Sigmoid colon (tissue), 7 donors: Measurements from ENCODE around the gene CRYGN. TPM values are rescaled to one million over a fixed set of nuclear protein-coding genes. Genes with fewer than 3 reads are reported as not detected.
A peak's percentile ranks its signal among the peaks of the same experiment; 100 is the strongest.

ENCODE experiments used
- DNase-seq: peaks from one replicate; pipeline ENCODE4 v3.0.0-alpha.2; 2019
- H3K27ac ChIP-seq, 4 donors: fragments of 200-600 bp; sonication (generic); one replicate each; pipeline ENCODE4 v1.5.1; 2016 to 2019; ENCODE audit warnings: mild to moderate bottlenecking in 1 of 4
- H3K27me3 ChIP-seq, 3 donors: fragments of 200-600 bp; sonication (generic); one replicate each; pipeline ENCODE4 v1.5.1; 2019; ENCODE audit warnings: mild to moderate bottlenecking in 1 of 3
- H3K36me3 ChIP-seq, 4 donors: fragments of 200-600 bp; sonication (generic); one replicate each; pipeline ENCODE4 v1.5.1; 2016 to 2019
- H3K4me1 ChIP-seq, 4 donors: fragments of 200-600 bp; sonication (generic); one replicate each; pipeline ENCODE4 v1.5.1; 2017 to 2019
- H3K4me3 ChIP-seq, 4 donors: fragments of 200-600 bp; sonication (generic); one replicate each; pipeline ENCODE4 v1.5.1; 2017 to 2019; ENCODE audit warnings: mild to moderate bottlenecking in 2 of 4, moderate library complexity in 1 of 4
- H3K9me3 ChIP-seq, 4 donors: fragments of 200-600 bp in 3 of 4; sonication (generic) in 3 of 4; one replicate each; pipeline versions ENCODE4 v1.5.1 to v1.6.1; 2013 to 2019
- EP300 ChIP-seq, 4 donors: sonication (generic); formaldehyde crosslinking; IDR thresholded peaks; one replicate each; pipeline ENCODE4 v1.6.1; 2017; ENCODE audit warnings: antibody characterized with exemption in 4 of 4
- POLR2A ChIP-seq, 2 donors: fragments of 450-650 bp; IDR thresholded peaks; one replicate each; pipeline ENCODE4 v1.6.1; 2016; ENCODE audit warnings: antibody characterized with exemption in 2 of 2, mild to moderate bottlenecking in 2 of 2, moderate library complexity in 2 of 2
- POLR2AphosphoS5 ChIP-seq, 4 donors: sonication (generic); formaldehyde crosslinking; IDR thresholded peaks; one replicate each; pipeline ENCODE4 v1.6.1; 2017; ENCODE audit warnings: antibody characterized with exemption in 4 of 4
- WGBS, 2 donors: extraction: QIAGEN DNeasy Blood & Tissue Kit; methylation state at CpG; one replicate each; pipeline ENCODE4 v1.1.7; 2013; 5-methylcytosine and 5-hydroxymethylcytosine counted together
- intact Hi-C: fragments of 100-400 bp; cut with DNase I; formaldehyde crosslinking; loops from one replicate; pipeline ENCODE4 v1.15.1; 2023
- polyA plus RNA-seq, 3 donors: library from polyadenylated mRNA; stranded (reverse); fragments of 200-250 nt; gene quantifications; one replicate each; pipeline ENCODE4 v1.2.3, GENCODE V29; 2013
- total RNA-seq, 4 donors: library from RNA; depleted of rRNA; stranded (reverse); fragments of >200 nt; gene quantifications; one replicate each; pipeline ENCODE4 v1.1.0, GENCODE V29; 2016
- TF ChIP-seq, protein P1 (sequence below), 4 experiments: fragments of 450-650 bp in 3 of 4; fragments of 200-600 bp in 1 of 4; IDR thresholded peaks; one replicate each; pipeline ENCODE4 v1.5.1; 2016 to 2019; ENCODE audit warnings: antibody characterized with exemption in 4 of 4, mild to moderate bottlenecking in 3 of 4, moderate library complexity in 2 of 4
- donor health status: healthy with polysubstance abuse.
- donor health status: Bipolar disorder and iron deficiency.
- donor health status: healthy.

The CRYGN gene
- total and polyA plus RNA-seq, 7 donors, result 0.17 to 1.8 (median 0.99) TPM; not detected in 3

DNA sequence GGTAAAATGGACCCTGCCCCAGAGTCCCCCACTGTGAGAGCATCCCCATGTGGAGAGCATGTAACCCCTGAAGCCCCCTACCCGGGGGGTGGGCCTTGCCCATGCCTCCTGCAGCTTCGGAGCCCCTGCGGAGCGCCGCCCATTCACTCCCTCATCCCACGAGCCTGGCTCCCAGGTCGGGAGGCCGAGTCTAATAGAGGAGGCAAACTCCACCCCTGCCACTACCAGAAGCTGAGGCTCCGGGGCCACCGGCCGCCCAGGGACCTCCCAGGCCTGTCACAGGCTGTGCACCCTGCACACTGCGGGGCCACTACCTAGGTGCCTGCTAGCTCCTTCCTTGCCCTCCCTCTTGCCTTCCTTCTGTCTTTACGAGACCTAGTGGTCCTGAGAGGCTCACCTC, 47.5 kb downstream of the CRYGN start:
- Histone ChIP-seq H3K4me1 (no peaks in the 10 kb centered on the region), H3K27me3 (peaks cover 0 to 6% (median 0%) of the 10 kb centered on the region in 3 donors), H3K27ac (no peak overlapping the region), H3K36me3 (no peaks in the 10 kb centered on the region), H3K4me3 (no peak overlapping the region), H3K9me3 (no peaks in the 10 kb centered on the region)
- intact Hi-C loops, result no loop called here
- peak; percentile 46 for DNase-seq
- WGBS, 2 donors, result 73 to 86% methylated on average over 13 of the region's 13 CpGs
- TF ChIP-seq POLR2A (IDR thresholded peaks at IDR 0.05) (no peak), POLR2AphosphoS5 (IDR thresholded peaks at IDR 0.05) (no peak), EP300 (IDR thresholded peaks at IDR 0.05) (no peak)

DNA sequence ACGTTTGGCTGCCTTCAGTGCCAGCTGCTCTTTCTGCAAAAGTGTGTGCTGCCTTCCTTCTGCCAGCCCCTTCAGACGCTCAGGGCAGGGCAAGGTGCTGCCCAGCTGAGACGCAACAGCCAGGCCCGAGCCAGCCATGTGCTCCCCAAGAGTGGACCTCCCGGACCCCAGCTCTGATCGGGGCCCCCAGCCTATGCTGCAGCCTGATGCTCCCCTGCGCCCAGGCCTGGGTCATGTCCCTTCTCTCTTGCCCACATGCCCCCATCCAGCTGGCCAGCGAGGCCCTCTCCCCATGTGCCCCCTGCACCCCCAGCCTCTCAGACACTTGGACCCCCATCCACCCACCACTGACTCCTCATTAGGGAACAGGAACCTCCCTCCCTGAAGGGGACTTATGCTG, 47.9 kb downstream of the CRYGN start:
- peaks cover 0 to 6% (median 0%) of the 10 kb centered on the region in 3 donors for H3K27me3 ChIP-seq
- WGBS, 2 donors, result 69 to 86% methylated on average over 8 of the region's 8 CpGs
- H3K9me3 ChIP-seq, result no peaks in the 10 kb centered on the region
- H3K4me3 ChIP-seq, result no peak overlapping the region
- no peak for DNase-seq
- no peaks in the 10 kb centered on the region for H3K4me1 ChIP-seq
- no peaks in the 10 kb centered on the region for H3K36me3 ChIP-seq
- intact Hi-C loops, result no loop called here
- TF ChIP-seq, protein P1, sequence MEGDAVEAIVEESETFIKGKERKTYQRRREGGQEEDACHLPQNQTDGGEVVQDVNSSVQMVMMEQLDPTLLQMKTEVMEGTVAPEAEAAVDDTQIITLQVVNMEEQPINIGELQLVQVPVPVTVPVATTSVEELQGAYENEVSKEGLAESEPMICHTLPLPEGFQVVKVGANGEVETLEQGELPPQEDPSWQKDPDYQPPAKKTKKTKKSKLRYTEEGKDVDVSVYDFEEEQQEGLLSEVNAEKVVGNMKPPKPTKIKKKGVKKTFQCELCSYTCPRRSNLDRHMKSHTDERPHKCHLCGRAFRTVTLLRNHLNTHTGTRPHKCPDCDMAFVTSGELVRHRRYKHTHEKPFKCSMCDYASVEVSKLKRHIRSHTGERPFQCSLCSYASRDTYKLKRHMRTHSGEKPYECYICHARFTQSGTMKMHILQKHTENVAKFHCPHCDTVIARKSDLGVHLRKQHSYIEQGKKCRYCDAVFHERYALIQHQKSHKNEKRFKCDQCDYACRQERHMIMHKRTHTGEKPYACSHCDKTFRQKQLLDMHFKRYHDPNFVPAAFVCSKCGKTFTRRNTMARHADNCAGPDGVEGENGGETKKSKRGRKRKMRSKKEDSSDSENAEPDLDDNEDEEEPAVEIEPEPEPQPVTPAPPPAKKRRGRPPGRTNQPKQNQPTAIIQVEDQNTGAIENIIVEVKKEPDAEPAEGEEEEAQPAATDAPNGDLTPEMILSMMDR (IDR thresholded peaks at IDR 0.05), result no peak
- no peak for TF ChIP-seq POLR2A (IDR thresholded peaks at IDR 0.05)
- no peak for TF ChIP-seq EP300 (IDR thresholded peaks at IDR 0.05)
- no peak for TF ChIP-seq POLR2AphosphoS5 (IDR thresholded peaks at IDR 0.05)
- no peak overlapping the region for H3K27ac ChIP-seq

DNA sequence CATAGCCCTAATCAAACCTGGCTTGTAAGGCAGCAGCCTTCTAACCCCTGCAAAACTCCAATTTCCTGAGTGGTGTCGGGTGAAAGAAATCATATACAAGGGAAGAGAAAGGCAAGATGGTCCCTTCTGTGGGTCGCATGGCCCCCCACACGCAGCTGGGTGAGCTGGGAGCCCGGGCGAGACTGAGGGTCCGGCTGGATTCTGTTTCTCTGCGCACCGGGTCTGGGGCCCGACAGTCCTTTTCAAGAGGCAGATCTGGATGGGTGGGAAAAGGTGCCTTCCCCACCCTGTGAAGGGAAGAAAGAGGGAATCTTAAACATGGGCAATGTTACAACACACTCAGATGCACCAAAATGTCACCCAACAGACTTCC, 48.6 kb downstream of the CRYGN start:
- WGBS, 2 donors, result 88 to 94% methylated on average over 9 of the region's 9 CpGs
- Histone ChIP-seq H3K36me3 (no peaks in the 10 kb centered on the region), H3K4me1 (no peaks in the 10 kb centered on the region), H3K27ac (no peak overlapping the region), H3K4me3 (no peak overlapping the region), H3K9me3 (no peaks in the 10 kb centered on the region), H3K27me3 (peaks cover 0 to 6% (median 0%) of the 10 kb centered on the region in 3 donors)
- intact Hi-C loops, result no loop called here
- no peak for TF ChIP-seq POLR2A (IDR thresholded peaks at IDR 0.05)
- TF ChIP-seq, protein P1 (IDR thresholded peaks at IDR 0.05), result no peak
- no peak for TF ChIP-seq POLR2AphosphoS5 (IDR thresholded peaks at IDR 0.05)
- TF ChIP-seq EP300 (IDR thresholded peaks at IDR 0.05), result no peak
- no peak for DNase-seq

DNA sequence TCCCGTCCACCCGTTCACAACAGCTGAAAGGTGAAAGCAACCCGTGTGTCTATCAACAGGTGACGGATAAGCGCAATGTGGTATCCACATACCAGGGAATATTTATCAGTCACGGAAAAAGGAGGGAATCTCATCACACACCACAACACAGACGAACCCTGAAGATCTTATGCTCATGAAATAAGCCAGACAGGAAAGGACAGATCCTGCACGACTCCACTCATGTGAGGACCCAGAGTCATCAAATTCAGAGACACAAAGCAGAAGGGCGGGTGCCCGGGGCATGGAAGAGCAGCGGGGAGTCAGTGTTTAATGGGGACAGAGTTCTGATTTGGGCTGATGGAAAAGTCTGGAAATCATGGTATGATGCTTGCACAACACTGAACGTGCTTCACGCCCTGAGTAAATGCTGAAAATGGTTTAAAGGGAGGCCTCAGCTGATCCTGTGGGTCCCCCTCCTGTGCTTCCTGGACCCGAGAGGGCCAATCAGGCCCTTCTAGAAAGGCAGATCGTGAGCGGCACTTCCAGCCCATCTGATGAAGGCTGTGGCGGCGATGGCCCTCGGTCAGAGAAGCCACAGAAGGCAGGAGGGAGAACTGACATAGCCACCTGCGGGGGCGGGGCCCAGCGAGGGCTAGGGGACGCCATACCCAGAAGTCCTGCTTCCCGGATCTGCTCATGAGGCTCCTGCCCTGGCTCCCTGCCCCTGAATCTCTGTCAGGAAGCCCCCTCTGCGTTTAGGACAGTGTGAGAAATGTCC, 49.2 kb downstream of the CRYGN start:
- no peaks in the 10 kb centered on the region for H3K36me3 ChIP-seq
- no peak for DNase-seq
- 69 to 79% methylated on average over 25 of the region's 25 CpGs for WGBS, 2 donors
- H3K27ac ChIP-seq, result no peak overlapping the region
- H3K4me1 ChIP-seq, result no peaks in the 10 kb centered on the region
- intact Hi-C loops, result no loop called here
- no peak overlapping the region for H3K4me3 ChIP-seq
- TF ChIP-seq, protein P1 (IDR thresholded peaks at IDR 0.05), result no peak
- TF ChIP-seq POLR2A (IDR thresholded peaks at IDR 0.05) (no peak), POLR2AphosphoS5 (IDR thresholded peaks at IDR 0.05) (no peak), EP300 (IDR thresholded peaks at IDR 0.05) (no peak)
- peaks cover 0 to 6% (median 0%) of the 10 kb centered on the region in 3 donors for H3K27me3 ChIP-seq
- H3K9me3 ChIP-seq, result no peaks in the 10 kb centered on the region

DNA sequence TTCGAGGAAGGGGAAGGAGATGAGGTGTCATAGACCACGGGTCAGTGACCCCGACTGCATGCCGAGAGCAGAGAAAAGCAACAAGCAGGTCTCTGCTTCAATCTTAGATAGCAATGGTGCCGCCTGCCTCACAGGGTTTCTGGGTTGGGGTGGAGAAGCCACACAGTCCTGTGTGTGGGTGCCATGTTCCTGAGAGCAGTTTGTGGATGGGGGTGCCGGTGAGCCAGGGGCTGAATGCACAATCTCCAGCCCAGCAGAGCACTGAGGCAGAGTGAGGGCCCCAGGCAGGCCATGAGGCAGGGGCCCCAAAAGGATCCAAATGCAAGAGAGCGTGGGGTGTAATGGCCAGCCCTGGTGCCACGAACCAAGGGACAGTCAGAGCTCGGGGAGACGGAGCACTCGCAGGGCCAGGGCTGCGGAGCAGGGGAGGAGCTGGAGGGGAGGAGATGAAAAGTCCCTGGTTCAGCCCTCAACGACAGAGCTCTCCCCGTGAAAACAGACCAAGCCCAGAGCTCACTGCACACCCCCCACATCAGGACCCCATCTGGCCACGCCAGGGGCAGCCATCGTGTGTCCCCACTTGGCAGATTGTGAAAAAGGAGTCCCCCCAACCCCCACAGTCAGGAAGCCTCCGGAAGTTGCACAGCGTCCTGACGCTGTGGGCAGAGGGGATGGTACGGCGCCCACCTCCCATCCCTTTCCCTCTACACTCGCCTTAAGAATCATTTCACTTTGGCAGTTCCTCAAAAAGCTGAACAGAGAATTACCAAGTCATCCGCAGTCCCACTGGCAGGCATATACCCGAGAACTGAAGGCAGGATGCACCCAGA, 50.0 kb downstream of the CRYGN start:
- H3K36me3 ChIP-seq, result no peaks in the 10 kb centered on the region
- no peak overlapping the region for H3K27ac ChIP-seq
- H3K4me3 ChIP-seq, result no peak overlapping the region
- whole genome bisulfite sequencing, 2 donors, result 74 to 84% methylated on average over 24 of the region's 24 CpGs
- H3K4me1 ChIP-seq, result no peaks in the 10 kb centered on the region
- no peaks in the 10 kb centered on the region for H3K9me3 ChIP-seq
- DNase-seq, result no peak
- intact Hi-C loops, result no loop called here
- peaks cover 0 to 9% (median 0%) of the 10 kb centered on the region in 3 donors for H3K27me3 ChIP-seq
- TF ChIP-seq POLR2A (IDR thresholded peaks at IDR 0.05), result no peak
- no peak for TF ChIP-seq EP300 (IDR thresholded peaks at IDR 0.05)
- TF ChIP-seq, protein P1 (IDR thresholded peaks at IDR 0.05), result no peak
- TF ChIP-seq POLR2AphosphoS5 (IDR thresholded peaks at IDR 0.05), result no peak
